Activated T-cell treated with anti-CD3 and anti-CD28 coated beads for 1 hour (primary cell): ENCODE measurements around the gene SLITRK4.

Source experiments
- DNase-seq: peaks from one replicate; pipeline ENCODE4 v3.0.0-alpha.2; 2020; ENCODE audit warnings: low read depth

The SLITRK4 gene, protein sequence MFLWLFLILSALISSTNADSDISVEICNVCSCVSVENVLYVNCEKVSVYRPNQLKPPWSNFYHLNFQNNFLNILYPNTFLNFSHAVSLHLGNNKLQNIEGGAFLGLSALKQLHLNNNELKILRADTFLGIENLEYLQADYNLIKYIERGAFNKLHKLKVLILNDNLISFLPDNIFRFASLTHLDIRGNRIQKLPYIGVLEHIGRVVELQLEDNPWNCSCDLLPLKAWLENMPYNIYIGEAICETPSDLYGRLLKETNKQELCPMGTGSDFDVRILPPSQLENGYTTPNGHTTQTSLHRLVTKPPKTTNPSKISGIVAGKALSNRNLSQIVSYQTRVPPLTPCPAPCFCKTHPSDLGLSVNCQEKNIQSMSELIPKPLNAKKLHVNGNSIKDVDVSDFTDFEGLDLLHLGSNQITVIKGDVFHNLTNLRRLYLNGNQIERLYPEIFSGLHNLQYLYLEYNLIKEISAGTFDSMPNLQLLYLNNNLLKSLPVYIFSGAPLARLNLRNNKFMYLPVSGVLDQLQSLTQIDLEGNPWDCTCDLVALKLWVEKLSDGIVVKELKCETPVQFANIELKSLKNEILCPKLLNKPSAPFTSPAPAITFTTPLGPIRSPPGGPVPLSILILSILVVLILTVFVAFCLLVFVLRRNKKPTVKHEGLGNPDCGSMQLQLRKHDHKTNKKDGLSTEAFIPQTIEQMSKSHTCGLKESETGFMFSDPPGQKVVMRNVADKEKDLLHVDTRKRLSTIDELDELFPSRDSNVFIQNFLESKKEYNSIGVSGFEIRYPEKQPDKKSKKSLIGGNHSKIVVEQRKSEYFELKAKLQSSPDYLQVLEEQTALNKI

GRCh38 chrX:143635915-143636314 lies at the start of gene SLITRK4:
TSS of gene SLITRK4 (minus strand) at chrX:143636101. CDS start at chrX:143631108, 4,993 bp downstream.
- DNase-seq, result no peak

GRCh38 chrX:143683486-143683885 lies 47.6 kb upstream of the SLITRK4 start:
- no peak for DNase-seq

GRCh38 chrX:143674926-143675325 lies 39.0 kb upstream of the SLITRK4 start:
- DNase-seq, result no peak

DNA sequence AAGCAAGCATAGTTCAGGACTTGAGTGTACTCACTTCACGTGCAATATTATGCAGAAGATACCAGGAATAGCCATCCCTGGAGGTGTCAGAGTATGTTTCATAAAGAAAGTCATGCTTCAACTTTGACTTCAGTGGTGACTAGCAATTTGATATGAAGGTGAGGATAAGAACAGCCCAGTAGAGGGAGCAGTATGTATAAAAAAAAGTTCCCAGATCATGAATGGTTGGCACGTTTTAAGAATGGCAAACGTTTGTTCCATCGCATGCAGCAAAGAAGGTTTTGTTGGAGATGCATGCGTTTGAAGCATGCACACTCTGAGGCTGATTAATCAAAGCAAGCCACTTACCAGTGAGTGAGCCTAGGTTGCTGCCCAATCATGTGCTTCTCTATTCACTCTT lies 33.5 kb upstream of the SLITRK4 start:
- no peak for DNase-seq

DNA sequence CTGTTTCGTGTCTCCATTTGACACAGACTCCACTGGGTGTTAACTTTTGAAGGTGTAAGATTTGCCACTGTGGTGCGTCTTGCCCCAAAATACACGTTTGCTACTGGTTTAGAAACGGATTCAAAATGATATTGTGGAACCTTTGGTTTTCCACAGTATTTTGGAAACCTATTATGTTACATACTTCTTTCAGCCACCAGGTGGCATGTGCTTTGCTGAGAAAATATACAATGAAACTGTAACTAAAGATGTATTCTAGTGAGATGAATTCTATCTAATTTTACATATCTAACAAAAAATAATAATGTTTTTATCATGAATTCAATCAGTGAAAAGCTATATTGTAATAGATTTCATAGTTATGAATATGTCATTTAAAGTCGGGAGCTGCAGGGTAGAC lies 28.4 kb upstream of the SLITRK4 start:
- no peak for DNase-seq

- DNase-seq, result no peak
These were observed 27.9 kb upstream of the SLITRK4 start for GRCh38 chrX:143663755-143664154.

DNA sequence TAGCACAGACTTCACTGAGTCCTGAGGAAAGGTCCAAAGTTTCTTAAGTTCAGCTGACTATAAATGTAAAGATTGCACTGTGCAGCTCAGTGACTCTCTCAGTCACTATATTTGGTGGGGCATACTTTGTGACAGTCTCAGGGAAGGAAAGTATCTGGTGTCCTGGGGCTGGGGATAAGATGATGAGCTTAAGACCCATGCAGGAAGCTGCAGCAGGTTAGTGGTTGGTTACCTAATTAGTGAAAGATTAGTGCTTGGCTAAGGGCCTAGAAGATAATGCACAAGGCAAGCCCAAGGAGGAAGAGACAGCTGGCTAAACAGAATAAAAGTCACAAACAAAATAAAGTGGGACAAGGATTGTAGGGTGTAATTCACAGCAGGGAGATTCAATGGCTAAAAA lies 25.4 kb upstream of the SLITRK4 start:
- DNase-seq, result no peak

GRCh38 chrX:143648705-143649104 lies 12.8 kb upstream of the SLITRK4 start:
- DNase-seq, result no peak

DNA sequence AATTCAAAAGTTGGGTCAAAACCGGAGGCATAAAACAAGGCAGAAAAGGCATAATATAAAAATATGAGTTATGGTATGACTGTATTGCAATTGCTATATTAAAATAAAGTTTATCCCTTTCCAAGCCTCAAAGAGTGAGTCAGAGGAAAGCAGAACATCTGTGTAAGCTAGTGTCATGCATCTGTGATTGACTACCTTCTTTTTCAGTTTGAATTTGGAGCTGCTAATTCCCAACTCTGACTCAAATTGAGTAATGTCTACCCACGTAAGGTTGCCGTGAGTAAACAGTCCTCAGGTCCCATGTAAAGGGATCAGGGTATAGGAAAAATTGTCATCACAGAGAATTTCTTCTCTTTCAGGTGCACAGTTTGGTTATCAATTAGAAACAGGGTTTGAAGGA lies 6.5 kb upstream of the SLITRK4 start:
- DNase-seq, result no peak

DNA sequence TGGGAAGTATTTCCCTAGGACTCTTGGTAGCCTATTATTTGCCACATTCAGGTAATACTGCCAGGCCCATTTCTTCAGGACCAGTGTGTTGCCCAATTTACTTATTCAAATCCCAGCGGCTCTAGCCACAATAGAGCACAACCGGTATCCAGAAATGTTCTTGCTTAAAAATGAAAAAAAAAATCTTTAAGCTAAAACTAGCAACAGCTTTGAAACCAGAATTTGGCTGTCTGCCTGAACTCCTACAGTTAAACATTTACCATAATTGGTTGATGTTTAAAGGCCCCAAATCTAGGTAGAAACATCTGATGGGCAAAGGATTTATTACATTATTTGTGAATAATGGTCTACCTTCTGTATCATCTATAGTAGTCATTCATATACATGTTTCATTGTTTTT lies 930 bp upstream of the SLITRK4 start:
- DNase-seq, result no peak

DNA sequence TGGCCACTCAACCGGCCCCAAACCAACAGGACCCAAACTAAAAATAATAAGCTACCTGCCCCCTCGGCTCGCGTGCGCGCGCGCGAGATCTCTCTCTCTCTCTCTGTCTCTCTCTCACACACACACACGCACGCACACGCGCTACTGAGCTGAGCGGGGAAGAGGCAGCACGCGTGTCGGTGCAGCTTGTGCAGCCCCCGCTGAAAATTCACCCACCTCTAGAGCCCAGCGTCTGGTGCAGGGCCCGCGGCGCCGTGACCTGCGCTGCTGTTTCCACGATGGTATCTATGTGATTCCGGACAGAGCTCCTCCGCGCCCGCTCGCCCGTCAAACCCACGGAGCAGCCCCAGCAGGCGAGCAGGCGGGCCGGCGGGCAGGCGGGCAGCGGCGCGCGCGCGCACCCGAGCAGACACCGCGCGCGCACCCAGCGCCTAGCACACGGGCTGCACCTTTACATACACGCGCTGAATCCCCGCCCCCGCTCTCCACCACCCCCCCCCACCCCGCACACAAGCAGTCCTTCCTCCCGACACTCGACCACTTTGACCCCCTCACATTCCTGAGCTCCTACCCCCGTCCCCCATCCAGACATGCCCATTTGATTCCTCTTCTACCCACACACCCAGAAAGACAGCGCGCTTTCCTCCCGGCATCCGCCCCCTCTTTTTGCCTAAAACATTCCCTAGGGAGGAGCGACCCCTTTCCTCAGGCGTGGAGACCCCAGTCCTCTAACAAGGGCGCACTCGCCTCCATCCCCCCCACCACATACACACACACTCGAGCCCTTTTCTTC lies 1.0 kb downstream of the SLITRK4 start:
- DNase-seq, result no peak

DNA sequence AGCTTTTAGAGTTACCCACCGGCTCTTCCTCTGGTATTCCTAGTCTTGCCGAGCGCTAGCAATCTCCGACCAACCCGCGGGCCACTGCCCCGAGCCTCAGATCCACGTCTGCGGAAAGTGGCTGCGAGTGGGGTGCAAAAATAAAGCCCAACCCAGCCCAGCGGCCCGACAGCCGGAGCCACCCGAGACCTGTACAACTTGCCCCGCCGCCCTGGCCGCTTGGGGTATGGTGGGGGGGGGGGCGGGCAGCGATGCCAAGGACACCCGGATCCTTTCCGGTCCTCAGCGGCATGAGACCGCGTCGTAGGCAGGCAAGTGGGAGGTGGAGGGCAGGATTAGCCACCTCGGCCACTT lies 1.6 kb downstream of the SLITRK4 start:
- no peak for DNase-seq

DNA sequence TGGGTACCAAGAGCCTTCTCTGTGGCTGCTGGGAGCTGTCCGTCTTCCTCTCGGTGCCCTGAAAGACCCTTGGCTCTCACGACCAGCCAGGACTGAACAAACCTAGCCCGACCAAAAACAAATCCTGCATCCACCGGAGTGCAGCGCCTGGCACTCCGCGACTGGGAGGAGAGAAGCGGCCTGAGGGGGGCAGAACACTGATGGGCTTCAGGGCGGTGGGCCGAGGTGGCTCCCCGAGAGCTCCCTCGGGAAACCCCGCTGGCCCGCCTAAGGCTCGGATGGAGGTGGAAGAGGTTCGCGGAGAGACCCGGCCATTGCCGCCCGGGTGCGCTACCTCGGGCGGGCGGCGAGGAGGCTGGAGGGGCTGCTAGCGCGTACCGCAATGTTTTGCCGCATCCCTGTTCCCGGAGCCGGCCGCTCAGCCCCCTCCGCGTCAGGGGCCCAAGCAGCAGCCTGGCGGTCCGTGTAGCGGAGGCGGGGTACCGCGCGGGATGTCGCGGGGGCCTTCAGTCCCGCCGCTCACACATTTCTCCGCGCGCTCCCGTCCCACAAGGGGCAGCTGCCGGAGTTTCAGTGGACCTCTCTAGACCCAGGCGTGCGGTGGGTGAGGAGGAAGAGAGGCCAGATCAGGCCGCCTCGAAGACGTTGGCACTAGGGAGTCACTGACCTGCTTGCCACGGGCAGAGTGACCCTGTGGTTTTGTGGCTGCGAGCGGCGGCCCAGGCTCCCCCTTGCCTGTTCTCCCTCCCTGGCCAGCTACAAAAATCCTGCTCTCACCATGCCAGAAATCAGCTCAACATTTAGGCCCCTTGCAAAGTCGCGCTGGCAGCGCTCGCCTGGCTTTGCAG lies 2.2 kb downstream of the SLITRK4 start:
- no peak for DNase-seq

DNA sequence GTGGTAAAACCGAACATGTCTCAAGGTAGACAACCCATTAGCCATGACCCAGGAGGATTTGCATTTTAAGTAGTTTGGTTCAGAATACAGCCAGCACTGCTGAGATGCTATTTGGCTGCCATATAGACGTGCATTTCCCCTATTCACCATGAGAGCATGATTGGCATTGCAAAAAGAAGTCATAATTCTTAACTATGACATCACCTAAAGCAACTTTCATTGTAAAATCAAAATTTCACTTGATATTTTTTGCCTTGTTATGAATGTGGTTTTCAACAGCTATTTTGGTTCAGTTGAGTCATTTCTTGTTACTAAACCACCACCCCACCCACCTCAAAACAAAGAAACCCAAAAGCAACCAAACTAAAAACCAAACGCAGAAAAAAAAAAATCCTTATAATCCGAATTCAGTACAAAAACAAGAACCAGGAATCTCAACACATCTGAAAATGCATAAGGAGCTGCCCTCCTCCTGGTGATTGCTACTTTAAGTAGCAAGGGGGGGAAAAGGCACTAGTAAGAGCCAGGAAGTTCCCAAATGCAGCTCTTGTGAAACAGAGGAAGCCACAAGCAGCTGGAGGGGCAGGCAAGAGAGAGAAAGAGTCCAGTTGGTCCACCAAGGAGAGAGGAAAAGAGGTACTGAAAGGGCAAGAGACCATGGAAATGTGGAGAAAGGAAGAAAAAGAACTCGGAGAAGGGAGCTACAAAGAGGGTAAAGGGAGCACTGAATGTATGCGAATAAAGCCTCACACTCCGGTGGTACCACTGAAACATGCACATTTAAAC lies 3.1 kb downstream of the SLITRK4 start:
- no peak for DNase-seq

- DNase-seq, result no peak
These were observed 12.2 kb downstream of the SLITRK4 start for GRCh38 chrX:143623657-143624056.

DNA sequence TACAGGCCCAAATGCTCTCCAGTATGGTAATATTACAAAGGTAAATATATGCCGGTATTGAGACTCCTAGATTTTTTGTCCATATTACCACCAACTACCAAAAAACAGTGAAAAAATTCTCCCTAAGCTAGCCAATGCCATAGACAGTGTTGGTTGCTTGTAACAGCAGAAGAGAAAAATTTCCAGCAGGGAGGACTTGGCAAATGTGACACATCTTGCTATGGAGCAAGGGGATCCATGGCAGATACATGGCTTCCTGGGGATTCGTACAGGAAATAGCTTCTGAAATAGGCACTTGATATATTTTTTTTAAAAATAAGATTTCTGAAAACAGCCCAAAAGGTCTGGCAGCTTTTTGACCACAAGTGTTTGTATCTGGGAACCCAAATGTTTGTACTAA lies 14.6 kb downstream of the SLITRK4 start:
- no peak for DNase-seq

- no peak for DNase-seq
These were observed 20.1 kb downstream of the SLITRK4 start for GRCh38 chrX:143615851-143616250.

DNA sequence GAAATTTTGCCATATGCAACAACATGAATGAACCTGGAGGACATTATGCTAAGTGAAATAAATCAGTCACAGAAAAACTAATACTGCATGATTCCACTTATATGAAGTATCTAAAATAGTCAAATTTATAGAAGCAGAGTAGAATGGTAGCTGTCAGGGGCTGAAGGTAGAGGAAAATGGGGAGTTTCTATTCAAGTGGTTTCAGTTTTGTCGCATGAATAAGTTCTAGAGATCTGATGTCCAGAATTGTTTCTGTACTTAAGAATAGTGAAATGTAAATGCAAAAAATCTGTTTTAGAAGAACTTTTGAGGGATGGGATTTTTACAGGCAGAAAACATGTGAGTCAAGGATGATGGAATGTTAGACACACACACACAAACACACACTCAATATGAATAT lies 34.1 kb downstream of the SLITRK4 start:
- no peak for DNase-seq

- DNase-seq, result no peak
These were observed 54.7 kb downstream of the SLITRK4 start for GRCh38 chrX:143581240-143581639.

GRCh38 chrX:143580266-143580665 lies 55.6 kb downstream of the SLITRK4 start:
- DNase-seq, result no peak
